GM10266 (cell line): Measurements from ENCODE around the gene MMRN1.

Experiments
- DNase-seq: peaks from one replicate; pipeline ENCODE4 v3.0.0; 2012; ENCODE audit errors: extremely low spot score
- CTCF ChIP-seq: IDR thresholded peaks from 2 replicates; pipeline ENCODE4 v1.5.1; 2012; ENCODE audit warnings: mild to moderate bottlenecking, low read depth; ENCODE audit not compliant: control insufficient read depth, insufficient read depth; ENCODE audit errors: missing control alignments

The MMRN1 gene

GRCh38 chr4:89894649-89895550 is at the start of gene MMRN1:
MMRN1 (plus strand) TSS chr4:89894854; CDS start chr4:89894972, 118 bp downstream.
- TF ChIP-seq CTCF, result no peak
- DNase-seq, result peak; percentile 5

- TF ChIP-seq CTCF, result no peak
- DNase-seq, result no peak
These were observed 46.9 kb upstream of the MMRN1 start for GRCh38 chr4:89847571-89848325.

- DNase-seq, result no peak
- no peak for TF ChIP-seq CTCF
These were observed 39.4 kb upstream of the MMRN1 start for GRCh38 chr4:89855236-89855635.

GRCh38 chr4:89860971-89861370 is 33.7 kb upstream of the MMRN1 start:
- DNase-seq, result no peak
- no peak for TF ChIP-seq CTCF

GRCh38 chr4:89863533-89863932 is 31.1 kb upstream of the MMRN1 start:
- TF ChIP-seq CTCF, result no peak
- DNase-seq, result no peak

GRCh38 chr4:89868276-89868675 is 26.4 kb upstream of the MMRN1 start:
- TF ChIP-seq CTCF, result no peak
- no peak for DNase-seq

- DNase-seq, result no peak
- TF ChIP-seq CTCF, result no peak
These were observed 25.6 kb upstream of the MMRN1 start for GRCh38 chr4:89868999-89869589.
